SK-N-SH (cell line): ENCODE results near the gene ZNF804B. TPM values are rescaled to one million over a fixed set of nuclear protein-coding genes. Genes with fewer than 3 reads are reported as not detected.

ENCODE experiments used
- CTCF ChIA-PET: fragments of 300-600, 350-600 bp; formaldehyde crosslinking; extraction: SDS; loops from one replicate; lab custom pipeline; 2021; lab: Yijun Ruan, JAX
- POLR2A ChIA-PET: fragments of 350-600 bp; sonication (Branson Sonifier 250); formaldehyde crosslinking; extraction: SDS; loops from one replicate; lab custom pipeline; 2020; ENCODE audit warnings: antibody characterized with exemption, inconsistent platforms; lab: Yijun Ruan, JAX
- DNase-seq: peaks from one replicate; pipeline ENCODE4 v3.0.0; 2012
- H2AFZ ChIP-seq: fragments of 200-600 bp; sonication (generic); 2 replicates; pipeline ENCODE4 v1.8.1; 2016; ENCODE audit warnings: antibody characterized with exemption, mild to moderate bottlenecking, low read depth
- H3F3A ChIP-seq: fragments of 200-600 bp; sonication (generic); replicated peaks from 2 replicates; pipeline ENCODE3; 2016; ENCODE audit warnings: antibody characterized with exemption, mild to moderate bottlenecking; ENCODE audit not compliant: insufficient read depth
- H3K27ac ChIP-seq, 2 experiments: fragments of 200-500 bp in 1 of 2; fragments of 200-600 bp in 1 of 2; sonication (Bioruptor generic) in 1 of 2; sonication (generic), shearing (Covaris generic) in 1 of 2; 2 replicates each; pipeline versions ENCODE4 v1.5.1 to v1.6.1; 2014 to 2016; ENCODE audit warnings: low read depth in 2 of 2, inconsistent platforms in 1 of 2, low read length in 1 of 2, mild to moderate bottlenecking in 1 of 2, mixed read lengths in 1 of 2
- H3K27me3 ChIP-seq: fragments of 200-600 bp; sonication (generic), shearing (Covaris generic); 2 replicates; pipeline ENCODE4 v1.6.1; 2016; ENCODE audit warnings: mixed run types; ENCODE audit not compliant: insufficient read depth
- H3K36me3 ChIP-seq, 2 experiments: fragments of 200-500 bp in 1 of 2; fragments of 200-600 bp in 1 of 2; sonication (Bioruptor generic) in 1 of 2; sonication (generic) in 1 of 2; replicated peaks in 1 of 2; 2 replicates each; pipeline versions ENCODE3 to v1.5.1; 2014 to 2016; ENCODE audit warnings: low read length in 1 of 2, mild to moderate bottlenecking in 1 of 2; ENCODE audit not compliant: insufficient read depth in 2 of 2, control insufficient read depth in 1 of 2
- H3K4me1 ChIP-seq, 2 experiments: fragments of 200-500 bp in 1 of 2; fragments of 200-600 bp in 1 of 2; sonication (Bioruptor generic) in 1 of 2; sonication (generic), shearing (Covaris generic) in 1 of 2; 2 replicates each; pipeline versions ENCODE4 v1.5.1 to v1.6.1; 2014 to 2016; ENCODE audit warnings: low read depth in 1 of 2, low read length in 1 of 2, mixed run types in 1 of 2; ENCODE audit not compliant: insufficient read depth in 2 of 2, control insufficient read depth in 1 of 2
- H3K4me2 ChIP-seq: fragments of 200-600 bp; sonication (generic), shearing (Covaris generic); 2 replicates; pipeline ENCODE4 v1.6.1; 2017; ENCODE audit warnings: mixed run types
- H3K4me3 ChIP-seq, 2 experiments: fragments of 200-500 bp in 1 of 2; fragments of 200-600 bp in 1 of 2; sonication (Bioruptor generic) in 1 of 2; sonication (generic), shearing (Covaris generic) in 1 of 2; 2 replicates each; pipeline versions ENCODE4 v1.5.1 to v1.8.1; 2014 to 2016; ENCODE audit warnings: low read depth in 2 of 2, inconsistent platforms in 1 of 2, low read length in 1 of 2, mild to moderate bottlenecking in 1 of 2, mixed read lengths in 1 of 2, moderate library complexity in 1 of 2
- H3K79me2 ChIP-seq: fragments of 200-600 bp; sonication (generic); 2 replicates; pipeline ENCODE4 v1.8.1; 2017; ENCODE audit warnings: mild to moderate bottlenecking; ENCODE audit not compliant: insufficient read depth
- H3K9ac ChIP-seq: fragments of 200-600 bp; sonication (generic); 2 replicates; pipeline ENCODE4 v1.6.1; 2017; ENCODE audit warnings: mixed run types
- H3K9me2 ChIP-seq: fragments of 200-600 bp; sonication (generic); 2 replicates; pipeline ENCODE4 v1.6.1; 2017; ENCODE audit warnings: mixed run types
- H3K9me3 ChIP-seq: fragments of 200-600 bp; sonication (generic); 2 replicates; pipeline ENCODE4 v1.6.1; 2017; ENCODE audit warnings: mixed run types, mild to moderate bottlenecking, moderate library complexity
- H4K20me1 ChIP-seq: fragments of 200-600 bp; sonication (generic); 2 replicates; pipeline ENCODE4 v1.6.1; 2017; ENCODE audit warnings: mild to moderate bottlenecking, mixed run types; ENCODE audit not compliant: insufficient read depth
- CTCF ChIP-seq: fragments of 200-600 bp; sonication (generic); IDR thresholded peaks from 2 replicates; pipeline ENCODE4 v1.6.1; 2017; ENCODE audit warnings: antibody characterized with exemption, mild to moderate bottlenecking, moderate library complexity
- ELF1 ChIP-seq: IDR thresholded peaks from 2 replicates; pipeline ENCODE4 v1.4.0; 2012
- EP300 ChIP-seq, 2 experiments: IDR thresholded peaks; 2 replicates each; pipeline versions ENCODE4 v1.4.0 to v1.6.1; 2012; ENCODE audit warnings: borderline replicate concordance in 1 of 2, low read depth in 1 of 2, low read length in 1 of 2
- FOSL2 ChIP-seq: IDR thresholded peaks from 2 replicates; pipeline ENCODE4 v1.4.0; 2012; ENCODE audit warnings: low read depth, mild to moderate bottlenecking, moderate library complexity, borderline replicate concordance
- FOXJ3 ChIP-seq: sonication (generic); formaldehyde crosslinking; IDR thresholded peaks from 2 replicates; pipeline ENCODE4 v1.5.1; 2020; ENCODE audit warnings: mild to moderate bottlenecking, missing genetic modification reagents
- FOXM1 ChIP-seq: IDR thresholded peaks from 2 replicates; pipeline ENCODE4 v1.4.0; 2012; ENCODE audit warnings: low read depth, mild to moderate bottlenecking
- MEF2A ChIP-seq: IDR thresholded peaks from 2 replicates; pipeline ENCODE4 v1.4.0; 2012; ENCODE audit warnings: low read depth, borderline replicate concordance
- MXI1 ChIP-seq: IDR thresholded peaks from 2 replicates; pipeline ENCODE4 v1.6.1; 2012; ENCODE audit warnings: mild to moderate bottlenecking, low read depth, low read length, improper control_type of control experiment
- NRF1 ChIP-seq: IDR thresholded peaks from 2 replicates; pipeline ENCODE4 v1.6.1; 2012; ENCODE audit warnings: low read depth, mild to moderate bottlenecking, low read length
- RFX5 ChIP-seq: IDR thresholded peaks from 2 replicates; pipeline ENCODE4 v1.6.1; 2012; ENCODE audit warnings: mild to moderate bottlenecking, improper control_type of control experiment, low read length
- RXRA ChIP-seq: IDR thresholded peaks from 2 replicates; pipeline ENCODE4 v1.4.0; 2012; ENCODE audit warnings: low read depth, mild to moderate bottlenecking, borderline replicate concordance
- SIN3A ChIP-seq: IDR thresholded peaks from 2 replicates; pipeline ENCODE4 v1.6.1; 2012; ENCODE audit warnings: low read depth, mild to moderate bottlenecking, low read length, moderate library complexity, borderline replicate concordance
- WGBS: methylation state at CpG from one replicate; pipeline ENCODE4 v1.1.6; 2017; ENCODE audit warnings: low lambda C conversion rate; 5-methylcytosine and 5-hydroxymethylcytosine counted together
- polyA plus RNA-seq, 3 experiments: library from polyadenylated mRNA; depleted of rRNA; stranded (reverse); fragments of >200 nt; gene quantifications; 2 replicates each; pipeline ENCODE4 v1.2.3, GENCODE V29; 2012
- TF ChIP-seq, protein P1 (sequence below): IDR thresholded peaks from 2 replicates; pipeline ENCODE4 v1.4.0; 2012; ENCODE audit warnings: low read depth, borderline replicate concordance
- TF ChIP-seq, protein P2 (sequence below): IDR thresholded peaks from 2 replicates; pipeline ENCODE4; 2012
- TF ChIP-seq, protein P3 (sequence below): fragments of 150-350 bp; IDR thresholded peaks from 2 replicates; pipeline ENCODE4 v1.6.1; 2017; ENCODE audit warnings: antibody characterized with exemption, low read length, low read depth, borderline replicate concordance
- TF ChIP-seq, protein P4 (sequence below): IDR thresholded peaks from 2 replicates; pipeline ENCODE4 v1.4.0; 2012; ENCODE audit warnings: low read depth

ZNF804B gene
- polyA plus RNA-seq, 1 of the 3 experiments (the other 2 are of a cell fraction) = not detected

- Histone ChIP-seq H2AFZ (no peak overlapping the region), H4K20me1 (no peaks in the 10 kb centered on the region), H3K36me3 (no peaks in the 10 kb centered on the region), H3K4me3 (no peak overlapping the region), H3K27me3 (no peaks in the 10 kb centered on the region), H3K79me2 (no peaks in the 10 kb centered on the region), H3K27ac (no peak overlapping the region), H3K9me2 (no peaks in the 10 kb centered on the region), H3K4me1 (no peaks in the 10 kb centered on the region), H3K4me2 (no peak overlapping the region), H3K9ac (no peak overlapping the region), H3F3A (no peaks in the 10 kb centered on the region), H3K9me3 (no peaks in the 10 kb centered on the region)
- no peak for TF ChIP-seq FOSL2
- TF ChIP-seq FOXM1 = no peak
- TF ChIP-seq, protein P1, sequence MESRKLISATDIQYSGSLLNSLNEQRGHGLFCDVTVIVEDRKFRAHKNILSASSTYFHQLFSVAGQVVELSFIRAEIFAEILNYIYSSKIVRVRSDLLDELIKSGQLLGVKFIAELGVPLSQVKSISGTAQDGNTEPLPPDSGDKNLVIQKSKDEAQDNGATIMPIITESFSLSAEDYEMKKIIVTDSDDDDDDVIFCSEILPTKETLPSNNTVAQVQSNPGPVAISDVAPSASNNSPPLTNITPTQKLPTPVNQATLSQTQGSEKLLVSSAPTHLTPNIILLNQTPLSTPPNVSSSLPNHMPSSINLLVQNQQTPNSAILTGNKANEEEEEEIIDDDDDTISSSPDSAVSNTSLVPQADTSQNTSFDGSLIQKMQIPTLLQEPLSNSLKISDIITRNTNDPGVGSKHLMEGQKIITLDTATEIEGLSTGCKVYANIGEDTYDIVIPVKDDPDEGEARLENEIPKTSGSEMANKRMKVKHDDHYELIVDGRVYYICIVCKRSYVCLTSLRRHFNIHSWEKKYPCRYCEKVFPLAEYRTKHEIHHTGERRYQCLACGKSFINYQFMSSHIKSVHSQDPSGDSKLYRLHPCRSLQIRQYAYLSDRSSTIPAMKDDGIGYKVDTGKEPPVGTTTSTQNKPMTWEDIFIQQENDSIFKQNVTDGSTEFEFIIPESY = no peak
- TF ChIP-seq RFX5 = no peak
- no peak for TF ChIP-seq SIN3A
- TF ChIP-seq EP300 (IDR thresholded peaks at IDR 0.05; ENCODE audit: borderline replicate concordance in 1 of 2, low read depth in 1 of 2, low read length in 1 of 2) = no peak
- TF ChIP-seq NRF1 = no peak
- TF ChIP-seq, protein P2, sequence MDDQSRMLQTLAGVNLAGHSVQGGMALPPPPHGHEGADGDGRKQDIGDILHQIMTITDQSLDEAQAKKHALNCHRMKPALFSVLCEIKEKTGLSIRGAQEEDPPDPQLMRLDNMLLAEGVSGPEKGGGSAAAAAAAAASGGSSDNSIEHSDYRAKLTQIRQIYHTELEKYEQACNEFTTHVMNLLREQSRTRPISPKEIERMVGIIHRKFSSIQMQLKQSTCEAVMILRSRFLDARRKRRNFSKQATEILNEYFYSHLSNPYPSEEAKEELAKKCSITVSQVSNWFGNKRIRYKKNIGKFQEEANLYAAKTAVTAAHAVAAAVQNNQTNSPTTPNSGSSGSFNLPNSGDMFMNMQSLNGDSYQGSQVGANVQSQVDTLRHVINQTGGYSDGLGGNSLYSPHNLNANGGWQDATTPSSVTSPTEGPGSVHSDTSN = no peak
- TF ChIP-seq, protein P3, sequence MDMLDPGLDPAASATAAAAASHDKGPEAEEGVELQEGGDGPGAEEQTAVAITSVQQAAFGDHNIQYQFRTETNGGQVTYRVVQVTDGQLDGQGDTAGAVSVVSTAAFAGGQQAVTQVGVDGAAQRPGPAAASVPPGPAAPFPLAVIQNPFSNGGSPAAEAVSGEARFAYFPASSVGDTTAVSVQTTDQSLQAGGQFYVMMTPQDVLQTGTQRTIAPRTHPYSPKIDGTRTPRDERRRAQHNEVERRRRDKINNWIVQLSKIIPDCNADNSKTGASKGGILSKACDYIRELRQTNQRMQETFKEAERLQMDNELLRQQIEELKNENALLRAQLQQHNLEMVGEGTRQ = no peak
- no peak for TF ChIP-seq ELF1
- TF ChIP-seq MEF2A = no peak
- TF ChIP-seq, protein P4, sequence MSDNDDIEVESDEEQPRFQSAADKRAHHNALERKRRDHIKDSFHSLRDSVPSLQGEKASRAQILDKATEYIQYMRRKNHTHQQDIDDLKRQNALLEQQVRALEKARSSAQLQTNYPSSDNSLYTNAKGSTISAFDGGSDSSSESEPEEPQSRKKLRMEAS = no peak
- no peak for TF ChIP-seq MXI1
- TF ChIP-seq CTCF = no peak
- no peak for TF ChIP-seq RXRA
- no peak for TF ChIP-seq FOXJ3 (CRISPR knock-in tag)
- DNase-seq = no peak
- WGBS = 32% methylated on average over 4 of the region's 4 CpGs
- ChIA-PET CTCF (interaction anchor here (1.0 kb wide), 1 partner anchor 10 kb away, joined by 5 read pairs; no protein-coding TSS in a partner anchor), POLR2A (no interaction called here)
These were observed 205.9 kb downstream of the ZNF804B start for GRCh38 chr7:88965371-88965770.
